Transverse colon (tissue), 4 donors: ENCODE data around the gene MYO5B. TPM values are rescaled to one million over a fixed set of nuclear protein-coding genes. Genes with fewer than 3 reads are reported as not detected.

ENCODE experiments used
- DNase-seq: peaks from one replicate; pipeline ENCODE4 v3.0.0-alpha.2; 2019
- H3K27ac ChIP-seq, 4 donors: fragments of 200-600 bp; sonication (generic); 2 replicates each; pipeline ENCODE4 v1.5.1; 2016 to 2018; ENCODE audit warnings: inconsistent platforms in 4 of 4
- H3K27me3 ChIP-seq: fragments of 200-600 bp; sonication (generic); 2 replicates; pipeline ENCODE4 v1.5.1; 2017; ENCODE audit warnings: inconsistent platforms
- H3K36me3 ChIP-seq, 4 donors: fragments of 200-600 bp; sonication (generic); 2 replicates each; pipeline ENCODE4 v1.5.1; 2017 to 2019; ENCODE audit warnings: inconsistent platforms in 4 of 4
- H3K4me1 ChIP-seq, 4 donors: fragments of 200-600 bp; sonication (generic); 2 replicates each; pipeline ENCODE4 v1.5.1; 2017 to 2020; ENCODE audit warnings: inconsistent platforms in 4 of 4
- H3K4me3 ChIP-seq, 4 donors: fragments of 200-600 bp; sonication (generic); 1 replicate in 1 of 4; 2 replicates in 3 of 4; pipeline versions ENCODE4 v1.5.1 to v1.6.1; 2017 to 2019; ENCODE audit warnings: inconsistent platforms in 4 of 4
- H3K9me3 ChIP-seq, 2 donors: fragments of 200-600 bp; sonication (generic); 2 replicates each; pipeline ENCODE4 v1.5.1; 2017 to 2019; ENCODE audit warnings: inconsistent platforms in 2 of 2
- CTCF ChIP-seq, 5 experiments: fragments of 200-600 bp in 3 of 5; fragments of 450-650 bp in 2 of 5; sonication (generic) in 3 of 5; IDR thresholded peaks; 1 replicate in 2 of 5; 2 replicates in 3 of 5; pipeline ENCODE4 v1.5.1; 2016 to 2017; ENCODE audit warnings: antibody characterized with exemption in 5 of 5, inconsistent platforms in 3 of 5, mild to moderate bottlenecking in 2 of 5, moderate library complexity in 1 of 5
- EP300 ChIP-seq: sonication (generic); formaldehyde crosslinking; IDR thresholded peaks from one replicate; pipeline ENCODE4 v1.6.1; 2017; ENCODE audit warnings: antibody characterized with exemption, low read depth
- POLR2A ChIP-seq: fragments of 450-650 bp; IDR thresholded peaks from one replicate; pipeline ENCODE4 v1.6.1; 2016; ENCODE audit warnings: antibody characterized with exemption, mild to moderate bottlenecking, moderate library complexity
- POLR2AphosphoS5 ChIP-seq, 3 donors: sonication (generic); formaldehyde crosslinking; IDR thresholded peaks; one replicate each; pipeline ENCODE4 v1.6.1; 2016; ENCODE audit warnings: antibody characterized with exemption in 3 of 3
- whole genome bisulfite sequencing, 2 donors: methylation state at CpG; one replicate each; pipeline ENCODE4 v1.1.5; 2018; ENCODE audit warnings: low coverage in 1 of 2; 5-methylcytosine and 5-hydroxymethylcytosine counted together
- in situ Hi-C, 4 donors: fragments of 200-750 bp; cut with MboI; loops; one replicate each; pipeline versions ENCODE4 v1.15.0 to v1.15.1; 2017; ENCODE audit warnings: low sequenced_read_pairs in 3 of 4, low pct_ligation_motif_present in 1 of 4, low pct_unique_long_range_greater_than_20kb in 1 of 4
- intact Hi-C: fragments of 100-400 bp; cut with DNase I; formaldehyde crosslinking; loops from one replicate; pipeline ENCODE4 v1.15.1; 2023; ENCODE audit warnings: low total_unique reads
- total RNA-seq, 4 donors: library from RNA; depleted of rRNA; stranded (reverse); fragments of >200 nt; gene quantifications; one replicate each; pipeline ENCODE4 v1.1.0, GENCODE V29; 2016

Gene MYO5B
- total RNA-seq, 4 donors from 2014 or later = 96.7 to 144 (median 114) TPM

- Histone ChIP-seq H3K27ac (no peak overlapping the region), H3K4me1 (peaks cover 0 to 25% (median 9%) of the 10 kb centered on the region in 4 donors), H3K36me3 (no peaks in the 10 kb centered on the region), H3K27me3 (peaks cover 52% of the 10 kb centered on the region), H3K9me3 (no peaks in the 10 kb centered on the region), H3K4me3 (no peak overlapping the region)
- DNase-seq = no peak
- 90 to 92% methylated on average over 2 to 3 of the region's 3 CpGs for WGBS, 2 donors
- in situ Hi-C loops = loop anchor here in 2 of 4 donors (10.0 kb wide), 2 partner anchors 81 to 181 kb away; no protein-coding TSS in a partner anchor
- intact Hi-C loops = loop anchor here (5.0 kb wide), 1 partner anchor 254 kb away; no protein-coding TSS in a partner anchor
- TF ChIP-seq POLR2A (no peak), CTCF (IDR thresholded peaks at IDR 0.05) (no peak), EP300 (no peak), POLR2AphosphoS5 (IDR thresholded peaks at IDR 0.05) (no peak)
These were observed 1.3 kb upstream of the MYO5B start for GRCh38 chr18:50196261-50196660.

GRCh38 chr18:50195689-50196088 is 742 bp upstream of the MYO5B start:
- Histone ChIP-seq H3K4me1 (peaks cover 0 to 30% (median 9%) of the 10 kb centered on the region in 4 donors), H3K27me3 (peaks cover 52% of the 10 kb centered on the region), H3K4me3 (peak overlapping the region in 3 of 4 donors; percentile 72 to 89 (median 73)), H3K27ac (peak overlapping the region in 1 of 4 donors; percentile 92), H3K36me3 (no peaks in the 10 kb centered on the region), H3K9me3 (no peaks in the 10 kb centered on the region)
- DNase-seq = peak; percentile 14
- TF ChIP-seq EP300 = no peak
- TF ChIP-seq CTCF (IDR thresholded peaks at IDR 0.05) = no peak
- 0 to 32% methylated on average over 1 to 10 of the region's 10 CpGs for WGBS, 2 donors
- in situ Hi-C loops (loop anchor here in 2 of 4 donors (10.0 kb wide), 2 partner anchors 81 to 181 kb away; no protein-coding TSS in a partner anchor), intact Hi-C loops (loop anchor here (5.0 kb wide), 1 partner anchor 253 kb away; no protein-coding TSS in a partner anchor)

- no peaks in the 10 kb centered on the region for H3K9me3 ChIP-seq
- peak overlapping the region; percentile 72 to 95 (median 92) for H3K27ac ChIP-seq
- H3K4me1 ChIP-seq = peaks cover 0 to 35% (median 13%) of the 10 kb centered on the region in 4 donors
- peaks cover 52% of the 10 kb centered on the region for H3K27me3 ChIP-seq
- in situ Hi-C loops (loop anchor here in 2 of 4 donors (10.0 kb wide), 2 partner anchors 79 to 179 kb away; no protein-coding TSS in a partner anchor), intact Hi-C loops (no loop called here)
- H3K4me3 ChIP-seq = peak overlapping the region; percentile 57 to 89 (median 72)
- no peak for TF ChIP-seq CTCF (IDR thresholded peaks at IDR 0.05)
- no peak for TF ChIP-seq EP300
- TF ChIP-seq POLR2A = no peak
- no peak for TF ChIP-seq POLR2AphosphoS5 (IDR thresholded peaks at IDR 0.05)
- WGBS, 2 donors = 7% methylated on average over 66 of the region's 68 CpGs; no CpG with 5 or more reads in 1 of the 2 donors
- no peaks in the 10 kb centered on the region for H3K36me3 ChIP-seq
- peak; percentile 47 for DNase-seq
These were observed 934 bp downstream of the MYO5B start for GRCh38 chr18:50193796-50194630.

GRCh38 chr18:50192995-50193795 is 1.8 kb downstream of the MYO5B start:
- intact Hi-C loops = no loop called here
- Histone ChIP-seq H3K36me3 (no peaks in the 10 kb centered on the region), H3K27ac (peak overlapping the region; percentile 72 to 95 (median 92)), H3K27me3 (peaks cover 52% of the 10 kb centered on the region), H3K4me3 (peak overlapping the region; percentile 16 to 89 (median 72)), H3K4me1 (peaks cover 1 to 40% (median 15%) of the 10 kb centered on the region in 4 donors), H3K9me3 (no peaks in the 10 kb centered on the region)
- TF ChIP-seq EP300 = no peak
- peak in 2 of 3 donors; percentile 63 to 76 for TF ChIP-seq POLR2AphosphoS5 (IDR thresholded peaks at IDR 0.05)
- TF ChIP-seq POLR2A = peak; percentile 50
- in situ Hi-C loops = loop anchor here in 2 of 4 donors (10.0 kb wide), 2 partner anchors 78 to 178 kb away; no protein-coding TSS in a partner anchor
- DNase-seq = peak; percentile 42
- WGBS, 2 donors = 10 to 24% methylated on average over 3 to 31 of the region's 31 CpGs
